GM19238 (cell line): ENCODE measurements around the gene SLC44A1.

Experiments used
- DNase-seq: peaks from one replicate; pipeline ENCODE4 v3.0.0; 2011; ENCODE audit warnings: low spot score; ENCODE audit not compliant: insufficient read length

SLC44A1 gene

GRCh38 chr9:105331755-105332154 is 87.3 kb downstream of the SLC44A1 start:
- no peak for DNase-seq

- no peak for DNase-seq
Measured at GRCh38 chr9:105332471-105332870, 88.0 kb downstream of the SLC44A1 start.

- no peak for DNase-seq
Measured at GRCh38 chr9:105333076-105333475, 88.6 kb downstream of the SLC44A1 start.

GRCh38 chr9:105333811-105334210 is 89.4 kb downstream of the SLC44A1 start:
- DNase-seq = no peak

- no peak for DNase-seq
Measured at GRCh38 chr9:105338308-105338707, 93.9 kb downstream of the SLC44A1 start.

GRCh38 chr9:105339849-105340248 is 95.4 kb downstream of the SLC44A1 start:
- DNase-seq = no peak

GRCh38 chr9:105341434-105342146 is 97.1 kb downstream of the SLC44A1 start:
- no peak for DNase-seq

- no peak for DNase-seq
Measured at GRCh38 chr9:105342147-105342505, 97.7 kb downstream of the SLC44A1 start.

GRCh38 chr9:105344283-105344682 is 99.8 kb downstream of the SLC44A1 start:
- DNase-seq = no peak

GRCh38 chr9:105345626-105346025 is 101.2 kb downstream of the SLC44A1 start:
- DNase-seq = no peak

GRCh38 chr9:105346273-105346672 is 101.8 kb downstream of the SLC44A1 start:
- DNase-seq = no peak

GRCh38 chr9:105354448-105354847 is 110.0 kb downstream of the SLC44A1 start:
- no peak for DNase-seq

GRCh38 chr9:105355781-105356180 is 111.3 kb downstream of the SLC44A1 start:
- no peak for DNase-seq

- DNase-seq = peak; percentile 18
Measured at GRCh38 chr9:105357937-105358336, 113.5 kb downstream of the SLC44A1 start.

GRCh38 chr9:105359892-105360291 is 115.4 kb downstream of the SLC44A1 start:
- no peak for DNase-seq

- no peak for DNase-seq
Measured at GRCh38 chr9:105360344-105360743, 115.9 kb downstream of the SLC44A1 start.

GRCh38 chr9:105361873-105362272 is 117.4 kb downstream of the SLC44A1 start:
- no peak for DNase-seq

GRCh38 chr9:105362470-105362869 is 118.0 kb downstream of the SLC44A1 start:
- no peak for DNase-seq

- no peak for DNase-seq
Measured at GRCh38 chr9:105363837-105364236, 119.4 kb downstream of the SLC44A1 start.

GRCh38 chr9:105369911-105370310 is 125.5 kb downstream of the SLC44A1 start:
- DNase-seq = no peak

- no peak for DNase-seq
Measured at GRCh38 chr9:105373723-105374122, 129.3 kb downstream of the SLC44A1 start.

- DNase-seq = no peak
Measured at GRCh38 chr9:105375323-105375722, 130.9 kb downstream of the SLC44A1 start.

- DNase-seq = no peak
Measured at GRCh38 chr9:105376893-105377292, 132.4 kb downstream of the SLC44A1 start.
